Activated naive CD4-positive, alpha-beta T cell treated with anti-CD3 and anti-CD28 coated beads, Interleukin-2, amount 10 ng/mL, durations not matched to agents 5 hours and 36 hours (primary cell): ENCODE measurements around the gene CDRT15L2. TPM values are rescaled to one million over a fixed set of nuclear protein-coding genes. Genes with fewer than 3 reads are reported as not detected.

Experiments used
- total RNA-seq, 2 experiments: library from RNA; stranded (reverse); gene quantifications; one replicate each; pipeline ENCODE4 v1.2.3, GENCODE V29; 2021

CDRT15L2 gene
- total RNA-seq: not detected

DNA sequence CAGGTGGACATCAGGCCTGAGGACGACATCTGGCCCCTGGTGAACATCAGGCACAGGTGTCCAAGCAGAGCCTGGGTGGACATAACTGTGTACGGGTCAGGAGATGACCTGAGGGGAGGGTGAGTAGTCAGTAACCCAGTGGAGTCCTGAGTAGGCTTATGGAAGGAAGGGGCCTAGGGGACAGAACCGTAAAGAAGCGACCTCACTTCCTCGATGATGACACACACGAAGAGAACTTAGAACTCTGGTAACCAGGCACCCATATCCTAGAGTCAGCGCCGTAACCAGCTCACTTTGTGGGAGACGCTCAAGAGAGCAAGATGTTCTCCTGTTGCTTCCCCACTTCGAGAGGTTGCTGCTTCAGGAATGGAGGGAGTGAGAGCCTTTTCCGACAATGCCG lies at the start of gene CDRT15L2:
CDRT15L2 (plus strand) TSS at position 301 of the 400 bp plus-strand sequence; CDS start at position 321, 20 bp downstream.

Other genes starting within 250 kb of the CDRT15L2 start
- not detected for gene LGALS9B, start 112.2 kb upstream of the CDRT15L2 start, total RNA-seq